HEK293 (cell line): ENCODE measurements around the gene XBP1.

Experiments used
- CTCF ChIA-PET: fragments of 350-600 bp; formaldehyde crosslinking; extraction: SDS; loops from one replicate; lab custom pipeline; 2021; ENCODE audit warnings: antibody characterized with exemption; lab: Yijun Ruan, JAX
- POLR2A ChIA-PET: fragments of 300-600 bp; formaldehyde crosslinking; extraction: SDS; loops from one replicate; lab custom pipeline; 2020; ENCODE audit warnings: antibody characterized with exemption, inconsistent platforms; lab: Yijun Ruan, JAX
- H3K27ac ChIP-seq: fragments of 200-500 bp; sonication (Bioruptor generic); 2 replicates; pipeline ENCODE4 v1.5.1; 2014; ENCODE audit warnings: low read depth, low read length, control low read depth, inconsistent platforms; ENCODE audit errors: extremely low read depth
- H3K36me3 ChIP-seq, 2 experiments: fragments of 200-500 bp in 1 of 2; sonication (Bioruptor generic) in 1 of 2; 1 replicate in 1 of 2; 2 replicates in 1 of 2; pipeline ENCODE4 v1.5.1; 2014 to 2017; ENCODE audit warnings: inconsistent platforms in 2 of 2, low read length in 2 of 2; ENCODE audit not compliant: control insufficient read depth in 2 of 2, insufficient read depth in 1 of 2
- H3K4me1 ChIP-seq: fragments of 200-500 bp; sonication (Bioruptor generic); 2 replicates; pipeline ENCODE4 v1.5.1; 2014; ENCODE audit warnings: mild to moderate bottlenecking, low read length, inconsistent platforms; ENCODE audit not compliant: control insufficient read depth, insufficient read depth
- H3K4me3 ChIP-seq: 2 replicates; pipeline ENCODE4 v1.5.1; 2011; ENCODE audit warnings: low read depth, mild to moderate bottlenecking, control low read depth, low read length, moderate library complexity
- H3K9me3 ChIP-seq: fragments of 200-500 bp; sonication (Bioruptor generic); 2 replicates; pipeline ENCODE4 v1.5.1; 2014; ENCODE audit warnings: low read depth, low read length, inconsistent platforms; ENCODE audit not compliant: control insufficient read depth, insufficient read depth
- IKZF3 ChIP-seq: fragments of 450-650 bp; IDR thresholded peaks from 2 replicates; pipeline ENCODE4 v1.5.0; 2018; ENCODE audit warnings: missing biosample characterization, mild to moderate bottlenecking, missing genetic modification characterization, moderate library complexity
- MYNN ChIP-seq: fragments of 450-650 bp; formaldehyde crosslinking; IDR thresholded peaks from 2 replicates; pipeline ENCODE4 v1.5.1; 2016; ENCODE audit warnings: missing biosample characterization, missing genetic modification characterization, borderline replicate concordance
- OSR2 ChIP-seq: fragments of 450-650 bp; formaldehyde crosslinking; IDR thresholded peaks from 2 replicates; pipeline ENCODE4 v1.5.1; 2016; ENCODE audit warnings: missing biosample characterization, missing genetic modification characterization
- PRDM10 ChIP-seq: fragments of 450-650 bp; formaldehyde crosslinking; IDR thresholded peaks from 2 replicates; pipeline ENCODE4 v1.5.1; 2016; ENCODE audit warnings: missing biosample characterization, missing genetic modification characterization
- SP2 ChIP-seq: fragments of 450-650 bp; formaldehyde crosslinking; IDR thresholded peaks from 2 replicates; pipeline ENCODE4 v1.5.1; 2016; ENCODE audit warnings: missing biosample characterization, missing genetic modification characterization
- SP3 ChIP-seq: fragments of 450-650 bp; formaldehyde crosslinking; IDR thresholded peaks from 2 replicates; pipeline ENCODE4 v1.5.1; 2016; ENCODE audit warnings: missing biosample characterization, missing genetic modification characterization
- ZBTB8A ChIP-seq: fragments of 450-650 bp; formaldehyde crosslinking; IDR thresholded peaks from 2 replicates; pipeline ENCODE4 v1.5.1; 2016; ENCODE audit warnings: missing biosample characterization, missing genetic modification characterization
- ZFHX2 ChIP-seq: fragments of 450-650 bp; formaldehyde crosslinking; conservative IDR thresholded peaks from 2 replicates; pipeline ENCODE4 v1.5.1; 2016; ENCODE audit warnings: missing biosample characterization, missing genetic modification characterization
- ZFP69B ChIP-seq: fragments of 450-650 bp; formaldehyde crosslinking; IDR thresholded peaks from 2 replicates; pipeline ENCODE4 v1.5.1; 2016; ENCODE audit warnings: missing biosample characterization, missing genetic modification characterization
- ZNF214 ChIP-seq: fragments of 450-650 bp; formaldehyde crosslinking; IDR thresholded peaks from 2 replicates; pipeline ENCODE4 v1.5.1; 2017; ENCODE audit warnings: missing biosample characterization, mild to moderate bottlenecking, missing genetic modification characterization, borderline replicate concordance
- ZNF24 ChIP-seq: fragments of 450-650 bp; formaldehyde crosslinking; IDR thresholded peaks from 2 replicates; pipeline ENCODE4 v1.5.1; 2016; ENCODE audit warnings: missing biosample characterization, missing genetic modification characterization
- ZNF335 ChIP-seq: fragments of 450-650 bp; formaldehyde crosslinking; conservative IDR thresholded peaks from 2 replicates; pipeline ENCODE4 v1.5.1; 2016; ENCODE audit warnings: missing biosample characterization, missing genetic modification characterization
- ZNF362 ChIP-seq: fragments of 450-650 bp; formaldehyde crosslinking; IDR thresholded peaks from 2 replicates; pipeline ENCODE4 v1.5.1; 2016; ENCODE audit warnings: missing biosample characterization, missing genetic modification characterization
- ZNF600 ChIP-seq: fragments of 450-650 bp; formaldehyde crosslinking; IDR thresholded peaks from 2 replicates; pipeline ENCODE4 v1.5.1; 2016; ENCODE audit warnings: missing biosample characterization, missing genetic modification characterization
- ZNF629 ChIP-seq: fragments of 450-650 bp; formaldehyde crosslinking; IDR thresholded peaks from 2 replicates; pipeline ENCODE4 v1.5.1; 2017; ENCODE audit warnings: missing biosample characterization, missing genetic modification characterization
- ZNF670 ChIP-seq: fragments of 450-650 bp; formaldehyde crosslinking; IDR thresholded peaks from 2 replicates; pipeline ENCODE4 v1.5.1; 2016; ENCODE audit warnings: missing biosample characterization, missing genetic modification characterization, low read depth
- ZNF692 ChIP-seq: fragments of 450-650 bp; formaldehyde crosslinking; IDR thresholded peaks from 2 replicates; pipeline ENCODE4 v1.5.1; 2016; ENCODE audit warnings: missing biosample characterization, missing genetic modification characterization
- ZNF777 ChIP-seq: fragments of 450-650 bp; formaldehyde crosslinking; IDR thresholded peaks from 2 replicates; pipeline ENCODE4 v1.5.1; 2017; ENCODE audit warnings: missing biosample characterization, missing genetic modification characterization, borderline replicate concordance
- TF ChIP-seq, protein P1 (sequence below): fragments of 450-650 bp; formaldehyde crosslinking; IDR thresholded peaks from 2 replicates; pipeline ENCODE4 v1.5.1; 2016; ENCODE audit warnings: missing biosample characterization, missing genetic modification characterization

XBP1 gene

GRCh38 chr22:28801845-28802594, 1.7 kb upstream of the XBP1 start:
- no peaks in the 10 kb centered on the region for H3K4me1 ChIP-seq
- CTCF ChIA-PET: interaction anchor here (0.7 kb wide), 2 partner anchors 11 kb away, joined by 3 to 9 read pairs; no protein-coding TSS in a partner anchor
- H3K27ac ChIP-seq: no peak overlapping the region
- H3K36me3 ChIP-seq: peaks cover 18 to 21% of the 10 kb centered on the region in 2 experiments
- no peaks in the 10 kb centered on the region for H3K9me3 ChIP-seq
- POLR2A ChIA-PET: no interaction called here
- H3K4me3 ChIP-seq: no peak overlapping the region
- peak; percentile 43; the same call in 1 of the 2 replicates for TF ChIP-seq ZNF600 (tag by site-specific recombination)
- TF ChIP-seq ZNF692: peak; percentile 75
- TF ChIP-seq ZNF777 (tag by site-specific recombination): no peak
- TF ChIP-seq ZNF335 (tag by site-specific recombination): 0 out of 2 replicates have a peak, but pooled peaks have one; percentile 35
- peak; percentile 36; the same call in 1 of the 2 replicates for TF ChIP-seq ZNF362 (tag by site-specific recombination)
- TF ChIP-seq ZNF214 (tag by site-specific recombination): no peak
- 0 out of 2 replicates have a peak, but pooled peaks have one; percentile 39 for TF ChIP-seq ZBTB8A (tag by site-specific recombination)
- TF ChIP-seq SP3 (tag by site-specific recombination): no peak
- TF ChIP-seq IKZF3: peak; percentile 64
- TF ChIP-seq ZFHX2 (tag by site-specific recombination): 0 out of 2 replicates have a peak, but pooled peaks have one; percentile 22
- no peak for TF ChIP-seq ZNF670 (tag by site-specific recombination)
- TF ChIP-seq MYNN: peak; percentile 74; the same call in 1 of the 2 replicates
- TF ChIP-seq ZNF24 (tag by site-specific recombination): no peak
- peak; percentile 27; the same call in 1 of the 2 replicates for TF ChIP-seq OSR2
- peak; percentile 40; the same call in 1 of the 2 replicates for TF ChIP-seq ZFP69B
- TF ChIP-seq PRDM10 (tag by site-specific recombination): peak; percentile 97

GRCh38 chr22:28799606-28800307, 612 bp downstream of the XBP1 start:
- CTCF ChIA-PET: interaction anchor here (0.5 to 1.0 kb wide), 6 partner anchors 14 to 449 kb away, joined by 3 to 4 read pairs (median 3); no protein-coding TSS in a partner anchor
- Histone ChIP-seq H3K4me1 (no peaks in the 10 kb centered on the region), H3K36me3 (peaks cover 31 to 44% of the 10 kb centered on the region in 2 experiments), H3K27ac (peak overlapping the region; percentile 86), H3K4me3 (peak overlapping the region; percentile 86), H3K9me3 (no peaks in the 10 kb centered on the region)
- POLR2A ChIA-PET: interaction anchor here (0.5 to 3.1 kb wide), 29 partner anchors 9 to 880 kb away, joined by 3 to 25 read pairs (median 4); partner anchors contain the start of genes CCDC117, CHEK2, HSCB and PITPNB
- TF ChIP-seq, protein P1, sequence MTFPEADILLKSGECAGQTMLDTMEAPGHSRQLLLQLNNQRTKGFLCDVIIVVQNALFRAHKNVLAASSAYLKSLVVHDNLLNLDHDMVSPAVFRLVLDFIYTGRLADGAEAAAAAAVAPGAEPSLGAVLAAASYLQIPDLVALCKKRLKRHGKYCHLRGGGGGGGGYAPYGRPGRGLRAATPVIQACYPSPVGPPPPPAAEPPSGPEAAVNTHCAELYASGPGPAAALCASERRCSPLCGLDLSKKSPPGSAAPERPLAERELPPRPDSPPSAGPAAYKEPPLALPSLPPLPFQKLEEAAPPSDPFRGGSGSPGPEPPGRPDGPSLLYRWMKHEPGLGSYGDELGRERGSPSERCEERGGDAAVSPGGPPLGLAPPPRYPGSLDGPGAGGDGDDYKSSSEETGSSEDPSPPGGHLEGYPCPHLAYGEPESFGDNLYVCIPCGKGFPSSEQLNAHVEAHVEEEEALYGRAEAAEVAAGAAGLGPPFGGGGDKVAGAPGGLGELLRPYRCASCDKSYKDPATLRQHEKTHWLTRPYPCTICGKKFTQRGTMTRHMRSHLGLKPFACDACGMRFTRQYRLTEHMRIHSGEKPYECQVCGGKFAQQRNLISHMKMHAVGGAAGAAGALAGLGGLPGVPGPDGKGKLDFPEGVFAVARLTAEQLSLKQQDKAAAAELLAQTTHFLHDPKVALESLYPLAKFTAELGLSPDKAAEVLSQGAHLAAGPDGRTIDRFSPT (tag by site-specific recombination): peak; percentile 79
- TF ChIP-seq ZNF629 (tag by site-specific recombination): peak; percentile 40; the same call in 1 of the 2 replicates
- TF ChIP-seq SP2: no peak
